ENCODE data around the gene SAG. TPM values are rescaled to one million over a fixed set of nuclear protein-coding genes. Genes with fewer than 3 reads are reported as not detected.

SAG gene
- total RNA-seq, result not detected in 2 replicates

- intact Hi-C loops (cut with micrococcal nuclease), result no loop called here
These were observed at the start of gene SAG for GRCh38 chr2:233307565-233307964. SAG (plus strand) TSS chr2:233307816; CDS start chr2:233309190, 1,374 bp downstream.

GRCh38 chr2:233258211-233258610 lies 49.4 kb upstream of the SAG start:
- intact Hi-C loops (cut with micrococcal nuclease), result loop anchor here (10.0 kb wide), 1 partner anchor 1633 kb away; no protein-coding TSS in a partner anchor

DNA sequence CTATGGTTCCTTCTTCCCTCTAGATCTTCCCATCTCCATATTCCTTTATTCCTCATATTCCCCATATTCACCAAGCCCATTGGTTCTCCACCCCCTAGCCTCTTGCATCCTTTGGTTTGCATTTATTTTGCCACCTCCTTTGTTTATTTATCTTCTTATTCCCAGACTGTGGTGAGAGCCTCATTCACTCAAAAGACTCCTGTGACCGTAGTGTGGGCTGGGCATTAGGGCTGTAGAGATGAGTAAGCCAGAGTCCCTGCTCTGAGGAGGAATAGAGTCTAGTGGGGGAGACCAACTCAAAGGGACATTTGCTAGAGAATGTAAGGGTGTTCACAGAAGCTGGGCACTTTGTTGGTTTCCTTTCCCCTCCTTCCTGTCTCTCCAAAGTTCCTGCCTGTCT lies 47.9 kb upstream of the SAG start:
- intact Hi-C loops (cut with micrococcal nuclease), result loop anchor here (10.0 kb wide), 2 partner anchors 1035 to 1635 kb away; no protein-coding TSS in a partner anchor

DNA sequence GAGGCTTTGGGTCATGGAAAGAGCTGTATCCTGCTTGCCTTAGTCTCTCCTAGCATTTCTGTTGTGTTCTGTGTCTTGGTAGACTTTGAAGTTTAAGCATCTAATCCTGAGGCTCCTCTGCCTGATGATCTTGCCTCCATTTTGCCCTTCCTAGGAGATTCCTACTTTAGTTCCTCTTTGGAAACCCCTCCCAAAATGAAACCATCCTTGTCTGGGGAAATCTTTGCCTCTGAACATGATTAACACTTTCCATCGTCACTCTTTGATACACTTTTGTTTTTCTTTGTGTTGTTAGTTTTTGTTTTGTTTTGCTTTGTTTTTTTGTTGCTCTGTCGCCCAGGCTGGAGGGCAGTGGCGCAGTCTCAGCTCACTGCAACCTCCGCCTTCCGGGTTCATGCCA lies 47.0 kb upstream of the SAG start:
- intact Hi-C loops (cut with micrococcal nuclease), result loop anchor here (10.0 kb wide), 1 partner anchor 1034 kb away; no protein-coding TSS in a partner anchor

GRCh38 chr2:233261819-233262555 lies 45.6 kb upstream of the SAG start:
- intact Hi-C loops (cut with micrococcal nuclease), result loop anchor here (10.0 kb wide), 1 partner anchor 1033 kb away; no protein-coding TSS in a partner anchor

- intact Hi-C loops (cut with micrococcal nuclease), result loop anchor here (10.0 kb wide), 1 partner anchor 1032 kb away; no protein-coding TSS in a partner anchor
These were observed 45.1 kb upstream of the SAG start for GRCh38 chr2:233262562-233262961.

DNA sequence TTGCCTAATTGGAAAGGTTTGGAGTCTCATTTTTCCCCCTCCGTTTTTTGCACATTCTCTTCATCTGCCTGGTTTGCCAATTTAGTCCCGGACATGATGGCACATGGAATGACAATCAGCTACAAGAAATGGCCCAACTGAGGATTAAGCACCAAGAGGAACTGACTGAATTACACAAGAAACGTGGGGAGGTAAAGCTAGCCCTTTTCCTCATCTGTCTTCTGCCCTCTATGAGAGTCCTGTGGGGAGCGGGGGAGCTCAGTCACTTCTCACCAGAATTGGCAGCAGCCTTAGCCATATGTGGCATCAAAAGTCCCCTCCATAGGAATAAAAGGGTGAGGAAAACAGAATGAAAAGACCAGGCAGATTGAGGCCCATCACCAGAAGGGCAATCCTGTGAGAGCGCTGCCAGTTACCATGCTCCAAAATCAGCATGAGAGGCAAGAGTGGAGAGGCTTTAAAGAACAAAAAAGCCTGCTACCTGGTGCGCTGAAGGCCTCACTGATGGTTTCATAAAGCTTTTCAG lies 44.5 kb upstream of the SAG start:
- intact Hi-C loops (cut with micrococcal nuclease), result loop anchor here (10.0 kb wide), 1 partner anchor 1032 kb away; no protein-coding TSS in a partner anchor

DNA sequence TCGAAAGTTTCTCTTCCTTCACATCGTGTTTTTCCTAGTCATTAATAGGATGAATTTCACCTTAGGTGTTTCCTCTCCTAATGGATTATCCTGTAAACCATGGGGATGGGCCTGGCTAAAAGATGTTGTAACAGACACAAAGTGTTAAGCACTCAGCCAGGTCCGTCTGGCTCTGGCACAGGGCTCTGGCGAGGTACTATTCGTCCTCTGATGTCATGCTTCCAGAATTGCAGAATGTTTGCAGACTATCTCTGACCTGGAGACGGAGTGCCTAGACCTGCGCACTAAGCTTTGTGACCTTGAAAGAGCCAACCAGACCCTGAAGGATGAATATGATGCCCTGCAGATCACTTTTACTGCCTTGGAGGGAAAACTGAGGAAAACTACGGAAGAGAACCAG lies 42.9 kb upstream of the SAG start:
- intact Hi-C loops (cut with micrococcal nuclease), result loop anchor here (5.0 to 10.0 kb wide), 5 partner anchors 138 to 1557 kb away; partner anchors contain the start of genes GIGYF2 and PTMA

GRCh38 chr2:233265899-233266431 lies 41.7 kb upstream of the SAG start:
- intact Hi-C loops (cut with micrococcal nuclease), result loop anchor here (5.0 to 10.0 kb wide), 5 partner anchors 136 to 1559 kb away; partner anchors contain the start of genes GIGYF2 and PTMA

GRCh38 chr2:233266481-233266880 lies 41.1 kb upstream of the SAG start:
- intact Hi-C loops (cut with micrococcal nuclease), result loop anchor here (5.0 to 10.0 kb wide), 5 partner anchors 136 to 1559 kb away; partner anchors contain the start of genes GIGYF2 and PTMA

DNA sequence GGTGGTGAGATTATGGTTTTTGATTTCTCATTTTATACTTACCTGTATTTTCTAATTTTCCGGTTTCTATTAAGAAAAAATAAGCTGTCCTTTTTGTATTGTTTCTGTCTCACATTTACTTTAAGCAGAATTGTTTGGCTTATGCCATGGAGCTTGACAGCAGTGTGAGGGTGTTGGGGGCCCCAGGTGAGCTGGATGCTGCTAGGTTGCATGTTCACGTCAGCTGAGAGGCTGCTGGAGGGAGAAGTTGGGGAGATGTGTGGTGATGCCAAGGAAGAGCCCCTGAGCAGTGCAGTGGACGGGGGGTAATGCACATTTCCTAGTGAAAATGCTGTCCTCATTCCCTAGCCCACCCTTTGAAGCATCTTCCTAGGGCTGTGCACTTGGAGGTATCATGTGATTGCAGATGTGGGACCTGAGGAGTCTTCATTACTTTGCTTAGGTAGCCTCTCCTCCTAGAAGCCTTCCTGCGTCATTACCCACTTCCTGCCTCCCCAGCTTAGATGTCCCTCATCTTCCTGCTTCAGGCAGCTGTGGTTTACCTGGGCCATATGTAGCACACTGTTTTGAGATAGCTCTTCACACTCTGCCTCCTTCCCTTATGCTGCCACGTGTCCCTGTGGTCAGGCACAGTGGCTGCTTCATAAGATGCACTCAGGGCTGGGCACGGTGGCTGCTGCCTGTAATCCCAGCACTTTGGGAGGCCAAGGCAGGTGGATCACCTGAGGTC lies 39.9 kb upstream of the SAG start:
- intact Hi-C loops (cut with micrococcal nuclease), result loop anchor here (1.0 to 10.0 kb wide), 16 partner anchors 16 to 1560 kb away; partner anchors contain the start of genes ATG16L1, GIGYF2, HJURP and PDE6D

- intact Hi-C loops (cut with micrococcal nuclease), result loop anchor here (1.0 to 10.0 kb wide), 3 partner anchors 294 to 720 kb away; partner anchors contain the start of genes EIF4E2, TIGD1 and USP40
These were observed 37.2 kb upstream of the SAG start for GRCh38 chr2:233270366-233270765.

GRCh38 chr2:233270951-233271350 lies 36.7 kb upstream of the SAG start:
- intact Hi-C loops (cut with micrococcal nuclease), result loop anchor here (1.0 to 10.0 kb wide), 3 partner anchors 294 to 721 kb away; partner anchors contain the start of genes EIF4E2, TIGD1 and USP40

DNA sequence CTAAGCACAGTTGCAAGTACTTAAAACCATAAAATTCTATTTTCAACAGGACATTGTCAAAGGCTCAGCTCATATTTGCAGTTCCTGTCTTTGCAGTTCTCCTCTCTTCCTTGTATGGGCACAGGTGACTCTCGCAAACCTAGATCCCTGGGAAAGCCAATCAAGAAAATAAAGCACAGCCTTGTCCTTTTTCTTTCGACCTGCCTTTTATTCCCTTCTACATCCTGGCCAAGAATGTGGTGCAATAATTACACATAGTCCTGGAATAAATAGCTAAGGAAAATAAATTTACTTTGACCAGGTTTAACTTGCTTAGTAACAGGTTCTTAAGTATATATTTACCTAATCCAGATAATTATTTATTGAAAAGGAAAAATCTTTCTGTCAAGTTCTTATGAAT lies 35.9 kb upstream of the SAG start:
- intact Hi-C loops (cut with micrococcal nuclease), result loop anchor here (10.0 kb wide), 1 partner anchor 293 kb away; the partner anchor contains the start of gene USP40

GRCh38 chr2:233273120-233273519 lies 34.5 kb upstream of the SAG start:
- intact Hi-C loops (cut with micrococcal nuclease), result loop anchor here (10.0 kb wide), 1 partner anchor 292 kb away; the partner anchor contains the start of gene USP40

GRCh38 chr2:233275223-233275622 lies 32.4 kb upstream of the SAG start:
- intact Hi-C loops (cut with micrococcal nuclease), result loop anchor here (10.0 kb wide), 1 partner anchor 290 kb away; the partner anchor contains the start of gene USP40

- intact Hi-C loops (cut with micrococcal nuclease), result loop anchor here (10.0 kb wide), 1 partner anchor 286 kb away; the partner anchor contains the start of gene USP40
These were observed 28.7 kb upstream of the SAG start for GRCh38 chr2:233278921-233279320.

DNA sequence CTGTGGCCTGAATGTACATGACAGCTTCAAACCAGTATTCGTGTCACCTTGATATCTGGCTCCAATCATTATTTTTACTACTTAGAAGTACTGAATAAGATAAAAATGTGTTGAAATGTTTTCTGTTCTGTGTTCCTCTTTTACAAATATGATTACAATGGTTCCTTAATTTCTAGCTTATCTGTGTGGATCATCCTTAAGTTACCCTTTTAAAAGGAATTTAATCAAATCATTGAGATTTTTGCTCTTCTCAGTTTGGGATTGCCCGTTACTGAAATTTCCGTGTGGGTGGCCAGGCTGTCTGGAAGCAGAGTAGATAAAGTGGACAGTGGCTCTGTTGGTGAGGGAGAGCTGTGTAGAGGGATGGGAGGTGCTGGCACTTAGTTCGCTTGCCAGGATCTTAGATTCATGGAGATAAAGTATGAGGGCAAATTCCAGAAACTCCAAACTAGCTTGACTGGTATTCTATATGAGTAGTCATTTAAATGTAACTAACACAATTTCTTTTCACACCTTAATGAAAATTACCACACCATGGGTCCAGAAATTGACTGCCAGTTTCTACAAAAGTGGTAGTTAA lies 27.4 kb upstream of the SAG start:
- intact Hi-C loops (cut with micrococcal nuclease), result no loop called here

GRCh38 chr2:233281553-233281952 lies 26.1 kb upstream of the SAG start:
- intact Hi-C loops (cut with micrococcal nuclease), result no loop called here

DNA sequence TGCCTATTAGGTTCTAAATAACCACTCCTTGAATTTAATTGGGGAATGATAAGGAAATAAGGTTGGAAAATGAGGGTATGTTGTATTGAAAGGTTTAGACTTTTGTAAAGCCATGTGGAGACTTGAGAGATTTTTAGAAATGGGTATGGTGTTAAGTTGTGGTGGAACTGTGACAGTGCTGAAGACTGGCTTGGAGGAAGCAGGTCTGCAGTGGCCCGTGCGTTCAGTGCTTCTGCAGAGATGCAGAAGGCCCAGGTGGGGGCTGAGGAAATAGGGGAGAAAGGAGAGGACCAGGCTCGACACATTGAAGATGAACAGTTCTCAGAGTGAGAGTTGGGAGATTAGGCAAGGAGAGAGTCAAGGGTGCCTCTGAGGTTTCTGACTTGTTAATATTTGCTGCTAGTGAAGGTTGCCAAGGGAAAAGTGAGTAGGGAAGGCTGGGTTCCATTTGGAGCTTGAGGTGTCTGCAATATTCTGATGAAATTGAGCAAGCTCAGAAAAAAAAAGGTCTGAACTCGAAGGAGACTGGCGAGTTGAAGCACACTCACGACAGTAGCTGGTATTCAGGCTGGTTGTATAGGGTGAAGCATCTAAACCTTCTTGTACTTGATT lies 25.5 kb upstream of the SAG start:
- intact Hi-C loops (cut with micrococcal nuclease), result no loop called here
